Subcutaneous adipose tissue (tissue), 4 donors: ENCODE data around the gene CARD10. TPM values are rescaled to one million over a fixed set of nuclear protein-coding genes. Genes with fewer than 3 reads are reported as not detected.

Experiments used
- total RNA-seq, 4 donors: library from RNA; depleted of rRNA; stranded (reverse); fragments of >200 nt; gene quantifications; one replicate each; pipeline ENCODE4 v1.1.0, GENCODE V29; 2016
- TF ChIP-seq, protein P1 (sequence below): fragments of 450-650 bp; IDR thresholded peaks from one replicate; pipeline ENCODE4 v1.5.1; 2016; ENCODE audit warnings: low read depth, mild to moderate bottlenecking, control low read depth, antibody characterized with exemption, moderate library complexity

Gene CARD10
- total RNA-seq, 4 donors from 2014 or later = 1.9 to 11.7 (median 3.6) TPM

DNA sequence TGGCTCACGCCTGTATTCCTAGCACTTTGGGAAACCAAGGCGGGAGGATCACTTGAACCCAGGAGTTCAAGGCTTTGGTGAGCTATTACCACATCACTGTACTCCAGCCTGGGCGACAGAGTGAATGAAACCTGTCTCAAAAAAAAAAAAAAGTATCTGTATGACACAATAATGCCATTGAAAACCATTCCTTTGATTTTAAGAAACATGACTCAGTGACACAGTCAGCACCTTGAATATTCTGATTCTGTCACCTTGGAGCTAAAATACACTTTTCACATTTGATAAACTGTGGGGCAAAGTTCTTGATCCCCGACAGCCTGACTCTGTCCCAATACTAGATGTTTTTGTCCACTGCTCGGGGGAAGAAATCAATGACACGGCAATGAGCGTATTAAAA is 75.2 kb downstream of the CARD10 start:
- TF ChIP-seq, protein P1, sequence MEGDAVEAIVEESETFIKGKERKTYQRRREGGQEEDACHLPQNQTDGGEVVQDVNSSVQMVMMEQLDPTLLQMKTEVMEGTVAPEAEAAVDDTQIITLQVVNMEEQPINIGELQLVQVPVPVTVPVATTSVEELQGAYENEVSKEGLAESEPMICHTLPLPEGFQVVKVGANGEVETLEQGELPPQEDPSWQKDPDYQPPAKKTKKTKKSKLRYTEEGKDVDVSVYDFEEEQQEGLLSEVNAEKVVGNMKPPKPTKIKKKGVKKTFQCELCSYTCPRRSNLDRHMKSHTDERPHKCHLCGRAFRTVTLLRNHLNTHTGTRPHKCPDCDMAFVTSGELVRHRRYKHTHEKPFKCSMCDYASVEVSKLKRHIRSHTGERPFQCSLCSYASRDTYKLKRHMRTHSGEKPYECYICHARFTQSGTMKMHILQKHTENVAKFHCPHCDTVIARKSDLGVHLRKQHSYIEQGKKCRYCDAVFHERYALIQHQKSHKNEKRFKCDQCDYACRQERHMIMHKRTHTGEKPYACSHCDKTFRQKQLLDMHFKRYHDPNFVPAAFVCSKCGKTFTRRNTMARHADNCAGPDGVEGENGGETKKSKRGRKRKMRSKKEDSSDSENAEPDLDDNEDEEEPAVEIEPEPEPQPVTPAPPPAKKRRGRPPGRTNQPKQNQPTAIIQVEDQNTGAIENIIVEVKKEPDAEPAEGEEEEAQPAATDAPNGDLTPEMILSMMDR = no peak

DNA sequence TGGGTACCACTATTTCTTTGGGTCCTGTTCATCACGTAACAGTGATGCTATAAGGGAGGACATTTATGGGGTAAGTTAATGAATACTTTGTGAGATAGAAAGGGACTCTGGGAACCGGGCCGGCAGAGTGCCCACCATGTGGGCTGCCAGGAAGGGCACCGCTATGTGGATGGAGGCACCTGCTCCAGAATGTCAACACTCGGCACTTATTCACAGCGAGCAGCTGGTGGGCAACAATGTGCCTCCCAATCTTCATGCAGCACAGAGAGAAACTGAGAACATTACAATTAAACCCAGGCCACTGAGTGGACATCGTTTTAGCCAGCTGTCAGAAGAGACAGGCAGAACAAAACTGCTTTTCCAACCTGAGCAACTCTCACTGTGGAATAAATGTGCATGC is 76.1 kb downstream of the CARD10 start:
- TF ChIP-seq, protein P1 = no peak

GRCh38 chr22:37442537-37442936 is 76.7 kb downstream of the CARD10 start:
- TF ChIP-seq, protein P1 = no peak

- TF ChIP-seq, protein P1 = no peak
Observed at GRCh38 chr22:37442135-37442534, 77.1 kb downstream of the CARD10 start.

DNA sequence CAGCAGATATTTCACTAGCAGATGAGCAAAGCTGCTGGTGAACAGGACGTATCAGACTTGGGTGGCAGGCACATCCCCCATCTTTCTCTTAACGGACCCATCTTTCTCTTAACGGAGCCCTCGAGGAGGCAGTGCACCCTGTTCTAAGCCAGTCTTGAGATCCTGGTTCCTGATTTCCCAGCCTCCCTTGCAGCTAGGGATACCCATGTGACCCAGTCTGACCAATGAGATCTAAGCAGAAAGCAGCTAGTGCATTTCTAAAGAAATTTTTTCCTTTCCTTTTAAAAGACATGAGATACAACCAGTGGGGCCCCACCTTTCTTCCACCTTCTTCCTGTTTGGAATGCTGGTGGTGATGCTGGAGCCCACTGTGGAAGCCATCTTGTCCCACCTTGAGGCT is 78.3 kb downstream of the CARD10 start:
- TF ChIP-seq, protein P1 = no peak

Other genes starting within 250 kb of the CARD10 start
- gene CYTH4, start 236.9 kb downstream of the CARD10 start, total RNA-seq = 10 to 100 TPM; 13.2 to 40.3 (median 22.1) TPM
- gene ELFN2, start 91.9 kb downstream of the CARD10 start, total RNA-seq = not detected
- gene MFNG, start 33.0 kb downstream of the CARD10 start, total RNA-seq = 10 to 100 TPM in 3 of 4 donors, 1 to 10 TPM in 1; 9.0 to 24.3 (median 17.3) TPM
- 10 to 100 TPM; 11.3 to 24.5 (median 11.7) TPM for gene CDC42EP1, start 41.1 kb upstream of the CARD10 start, total RNA-seq
- 1 to 10 TPM in 1 of 4 donors, not detected in 3; 1.3 TPM for gene LGALS2, start 60.7 kb upstream of the CARD10 start, total RNA-seq
- gene GGA1, start 89.4 kb upstream of the CARD10 start, total RNA-seq = 10 to 100 TPM; 13.7 to 48.8 (median 35.5) TPM
- 10 to 100 TPM in 2 of 4 donors, 1 to 10 TPM in 2; 4.3 to 21.2 (median 7.8) TPM for gene SH3BP1, start 120.3 kb upstream of the CARD10 start, total RNA-seq
- 1 to 10 TPM; 2.4 to 4.1 (median 2.5) TPM for gene PDXP, start 139.3 kb upstream of the CARD10 start, total RNA-seq
- 1,000 to 10,000 TPM; 2,452 to 3,056 (median 2,775) TPM for gene LGALS1, start 156.2 kb upstream of the CARD10 start, total RNA-seq
- 10 to 100 TPM; 18.7 to 35.8 (median 21.4) TPM for gene NOL12, start 166.9 kb upstream of the CARD10 start, total RNA-seq
- 100 to 1,000 TPM in 1 of 4 donors, 10 to 100 TPM in 3; 46.6 to 160 (median 77.6) TPM for gene TRIOBP, start 177.6 kb upstream of the CARD10 start, total RNA-seq